H9 (cell line): ENCODE data around the gene PPBP. TPM values are rescaled to one million over a fixed set of nuclear protein-coding genes. Genes with fewer than 3 reads are reported as not detected.

ENCODE experiments used
- DNase-seq: peaks from one replicate; pipeline ENCODE4 v3.0.0-alpha.2; 2017
- H2AFZ ChIP-seq: one replicate; pipeline ENCODE4 v1.6.1; 2013; ENCODE audit warnings: mild to moderate bottlenecking, low read length, control low read depth, moderate library complexity
- H2AK5ac ChIP-seq: 2 replicates; pipeline ENCODE4 v1.6.1; 2013; ENCODE audit warnings: low read length, control low read depth, mixed read lengths; ENCODE audit not compliant: insufficient read length
- H2BK120ac ChIP-seq: one replicate; pipeline ENCODE4 v1.6.1; 2013; ENCODE audit warnings: low read depth, mild to moderate bottlenecking, low read length, control low read depth, inconsistent platforms; ENCODE audit not compliant: poor library complexity, severe bottlenecking
- H2BK12ac ChIP-seq: 2 replicates; pipeline ENCODE4 v1.6.1; 2013; ENCODE audit warnings: low read length, control low read depth, mixed read lengths, low read depth; ENCODE audit not compliant: insufficient read length
- H2BK15ac ChIP-seq: 2 replicates; pipeline ENCODE4 v1.6.1; 2013; ENCODE audit warnings: low read depth, low read length, control low read depth
- H2BK20ac ChIP-seq: one replicate; pipeline ENCODE4 v1.6.1; 2013; ENCODE audit warnings: low read depth, mild to moderate bottlenecking, low read length, control low read depth, inconsistent platforms; ENCODE audit not compliant: poor library complexity, severe bottlenecking
- H2BK5ac ChIP-seq: 2 replicates; pipeline ENCODE4 v1.6.1; 2013; ENCODE audit warnings: low read length, control low read depth, mixed read lengths; ENCODE audit not compliant: insufficient read length
- H3K14ac ChIP-seq: 2 replicates; pipeline ENCODE4 v1.6.1; 2013; ENCODE audit warnings: low read length, control low read depth; ENCODE audit not compliant: insufficient read depth
- H3K18ac ChIP-seq: 2 replicates; pipeline ENCODE4 v1.6.1; 2013; ENCODE audit warnings: low read depth, mild to moderate bottlenecking, mixed read lengths, low read length, control low read depth; ENCODE audit not compliant: insufficient read length
- H3K23ac ChIP-seq: 2 replicates; pipeline ENCODE4 v1.6.1; 2013; ENCODE audit warnings: low read length, control low read depth, mixed read lengths, low read depth; ENCODE audit not compliant: insufficient read length
- H3K23me2 ChIP-seq: 2 replicates; pipeline ENCODE4 v1.6.1; 2013; ENCODE audit warnings: low read depth, mild to moderate bottlenecking, mixed read lengths, low read length, control low read depth; ENCODE audit not compliant: insufficient read length, poor library complexity, severe bottlenecking
- H3K27ac ChIP-seq: 2 replicates; pipeline ENCODE4 v1.5.1; 2013; ENCODE audit warnings: low read length, control low read depth, mixed read lengths, low read depth; ENCODE audit not compliant: insufficient read length
- H3K27me3 ChIP-seq: 2 replicates; pipeline ENCODE4 v1.6.1; 2013; ENCODE audit warnings: low read length, control low read depth, inconsistent platforms; ENCODE audit not compliant: insufficient read depth
- H3K4ac ChIP-seq: 2 replicates; pipeline ENCODE4 v1.6.1; 2013; ENCODE audit warnings: low read depth, mild to moderate bottlenecking, control low read depth, inconsistent platforms, low read length, moderate library complexity
- H3K4me1 ChIP-seq: 2 replicates; pipeline ENCODE4 v1.6.1; 2013; ENCODE audit warnings: low read length, control low read depth, inconsistent platforms; ENCODE audit not compliant: insufficient read depth
- H3K4me2 ChIP-seq: 2 replicates; pipeline ENCODE4 v1.6.1; 2013; ENCODE audit warnings: low read length, control low read depth, mixed read lengths; ENCODE audit not compliant: insufficient read length, insufficient read depth
- H3K56ac ChIP-seq: 2 replicates; pipeline ENCODE4 v1.6.1; 2013; ENCODE audit warnings: low read depth, mild to moderate bottlenecking, mixed read lengths, low read length, control low read depth; ENCODE audit not compliant: insufficient read length
- H3K79me1 ChIP-seq: 2 replicates; pipeline ENCODE4 v1.6.1; 2013; ENCODE audit warnings: low read depth, mild to moderate bottlenecking, moderate library complexity, low read length, control low read depth, inconsistent platforms; ENCODE audit not compliant: insufficient read depth, poor library complexity, severe bottlenecking
- H3K79me2 ChIP-seq: 2 replicates; pipeline ENCODE4 v1.6.1; 2013; ENCODE audit warnings: low read length, control low read depth, inconsistent platforms; ENCODE audit not compliant: insufficient read depth
- H3K9ac ChIP-seq: 2 replicates; pipeline ENCODE4 v1.6.1; 2013; ENCODE audit warnings: low read length, control low read depth, mixed read lengths; ENCODE audit not compliant: insufficient read length; ENCODE audit errors: extremely low read depth
- H3K9me3 ChIP-seq: one replicate; pipeline ENCODE4 v1.6.1; 2013; ENCODE audit warnings: low read depth, low read length, inconsistent platforms; ENCODE audit not compliant: control insufficient read depth
- H3T11ph ChIP-seq: one replicate; pipeline ENCODE4 v1.6.1; 2013; ENCODE audit warnings: mild to moderate bottlenecking, low read length, control low read depth, inconsistent platforms
- H4K20me1 ChIP-seq: one replicate; pipeline ENCODE4 v1.6.1; 2013; ENCODE audit not compliant: control insufficient read depth, insufficient read length, insufficient read depth
- H4K5ac ChIP-seq: 2 replicates; pipeline ENCODE4 v1.6.1; 2013; ENCODE audit warnings: low read depth, mild to moderate bottlenecking, mixed read lengths, low read length, control low read depth; ENCODE audit not compliant: insufficient read length
- H4K8ac ChIP-seq: replicated peaks from 2 replicates; pipeline ENCODE4 v1.6.1; 2013; ENCODE audit warnings: low read length, control low read depth, mixed read lengths, low read depth; ENCODE audit not compliant: insufficient read length
- H4K91ac ChIP-seq: 2 replicates; pipeline ENCODE4 v1.6.1; 2013; ENCODE audit warnings: low read depth, mild to moderate bottlenecking, moderate library complexity, mixed read lengths, low read length, control low read depth; ENCODE audit not compliant: insufficient read length
- H3K27ac Mint-ChIP-seq, 3 experiments: 2 replicates in 2 of 3; 3 replicates in 1 of 3; pipeline ENCODE4 v1.8.0; 2020 to 2021; ENCODE audit warnings: mixed read lengths in 3 of 3, mild to moderate bottlenecking in 1 of 3, moderate library complexity in 1 of 3
- H3K27me3 Mint-ChIP-seq: 2 replicates; pipeline ENCODE4 v1.8.0; 2021; ENCODE audit warnings: low read depth, mild to moderate bottlenecking, moderate library complexity, mixed read lengths
- H3K36me3 Mint-ChIP-seq, 3 experiments: 2 replicates in 2 of 3; 3 replicates in 1 of 3; pipeline ENCODE4 v1.8.0; 2020 to 2021; ENCODE audit warnings: low read depth in 3 of 3, mixed read lengths in 3 of 3; ENCODE audit not compliant: insufficient read depth in 1 of 3
- H3K4me1 Mint-ChIP-seq, 2 experiments: 2 replicates each; pipeline ENCODE4 v1.8.0; 2020; ENCODE audit warnings: mixed read lengths in 2 of 2
- H3K4me3 Mint-ChIP-seq, 2 experiments: 2 replicates in 1 of 2; 3 replicates in 1 of 2; pipeline ENCODE4 v1.8.0; 2020 to 2021; ENCODE audit warnings: mild to moderate bottlenecking in 2 of 2, mixed read lengths in 2 of 2, moderate library complexity in 1 of 2
- H3K9me3 Mint-ChIP-seq, 2 experiments: 2 replicates in 1 of 2; 3 replicates in 1 of 2; pipeline ENCODE4 v1.8.0; 2020; ENCODE audit warnings: mild to moderate bottlenecking in 2 of 2, mixed read lengths in 2 of 2, moderate library complexity in 1 of 2
- WGBS: extraction: QIAGEN DNeasy Blood & Tissue Kit; methylation state at CpG from one replicate; pipeline ENCODE4 v1.1.7; 2013; ENCODE audit warnings: missing lambda C conversion rate, low lambda C conversion rate, mixed read lengths; ENCODE audit not compliant: insufficient read length; ENCODE audit errors: extremely low coverage; 5-methylcytosine and 5-hydroxymethylcytosine counted together
- total RNA-seq: library from RNA; stranded (reverse); gene quantifications from 2 replicates; pipeline ENCODE4 v1.2.1, GENCODE V29; 2021
- TF ChIP-seq, protein P1 (sequence below): fragments of 200-600 bp; sonication (generic); conservative IDR thresholded peaks from 3 replicates; pipeline ENCODE4 v1.8.0; 2021; ENCODE audit warnings: antibody characterized with exemption, mild to moderate bottlenecking

Gene PPBP
- total RNA-seq, 1 experiment from 2014 or later = 0.33 TPM

DNA sequence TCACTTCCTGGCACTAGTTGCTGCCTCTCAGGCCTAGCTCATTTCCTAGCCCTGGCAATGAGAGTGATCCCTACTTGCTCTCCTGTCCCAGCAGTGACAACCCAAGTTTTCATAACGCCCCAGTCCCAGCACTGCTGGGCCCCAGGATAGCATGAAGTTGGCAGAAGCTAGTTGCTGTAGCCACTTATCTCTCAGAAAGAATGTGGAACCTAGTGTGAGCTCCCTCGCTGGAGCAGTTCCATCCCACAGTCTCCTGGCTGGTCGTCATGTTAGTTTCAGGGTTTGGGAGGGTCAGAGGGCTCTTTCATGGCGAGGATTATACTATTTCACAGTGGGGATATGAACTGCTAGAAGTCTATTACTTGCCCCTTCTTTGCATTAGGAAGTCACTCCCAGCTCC is 11.3 kb downstream of the PPBP start:
- Histone ChIP-seq H3K79me1 (no peaks in the 10 kb centered on the region), H3K23me2 (no peaks in the 10 kb centered on the region), H3K9ac (no peak overlapping the region), H3K79me2 (no peaks in the 10 kb centered on the region), H4K8ac (no peak overlapping the region), H4K5ac (no peak overlapping the region), H4K20me1 (no peaks in the 10 kb centered on the region), H2BK15ac (no peak overlapping the region), H3K14ac (no peak overlapping the region), H2BK120ac (no peak overlapping the region), H3K23ac (no peak overlapping the region), H3K4me1 (0 out of 2 replicates have a peak, but pooled peaks cover 3% of the 10 kb centered on the region), H3K27me3 (no peaks in the 10 kb centered on the region), H3K27ac (no peak overlapping the region), H2AK5ac (no peak overlapping the region), H4K91ac (no peak overlapping the region), H3K4ac (no peak overlapping the region), H2BK12ac (no peak overlapping the region), H2BK20ac (no peak overlapping the region), H3K9me3 (no peaks in the 10 kb centered on the region), H3K18ac (no peak overlapping the region), H3T11ph (no peak overlapping the region), H3K4me2 (no peak overlapping the region), H3K56ac (no peak overlapping the region), H2BK5ac (no peak overlapping the region), H2AFZ (no peak overlapping the region)
- Mint-ChIP-seq H3K27ac (no peak overlapping the region), H3K4me3 (no peak overlapping the region), H3K9me3 (peaks cover 9 to 15% of the 10 kb centered on the region in 2 experiments), H3K4me1 (peaks cover 15 to 24% of the 10 kb centered on the region in 2 experiments), H3K27me3 (no peaks in the 10 kb centered on the region), H3K36me3 (peaks cover 5 to 16% (median 12%) of the 10 kb centered on the region in 3 experiments; a peak in 6 of 7 replicates)
- TF ChIP-seq, protein P1, sequence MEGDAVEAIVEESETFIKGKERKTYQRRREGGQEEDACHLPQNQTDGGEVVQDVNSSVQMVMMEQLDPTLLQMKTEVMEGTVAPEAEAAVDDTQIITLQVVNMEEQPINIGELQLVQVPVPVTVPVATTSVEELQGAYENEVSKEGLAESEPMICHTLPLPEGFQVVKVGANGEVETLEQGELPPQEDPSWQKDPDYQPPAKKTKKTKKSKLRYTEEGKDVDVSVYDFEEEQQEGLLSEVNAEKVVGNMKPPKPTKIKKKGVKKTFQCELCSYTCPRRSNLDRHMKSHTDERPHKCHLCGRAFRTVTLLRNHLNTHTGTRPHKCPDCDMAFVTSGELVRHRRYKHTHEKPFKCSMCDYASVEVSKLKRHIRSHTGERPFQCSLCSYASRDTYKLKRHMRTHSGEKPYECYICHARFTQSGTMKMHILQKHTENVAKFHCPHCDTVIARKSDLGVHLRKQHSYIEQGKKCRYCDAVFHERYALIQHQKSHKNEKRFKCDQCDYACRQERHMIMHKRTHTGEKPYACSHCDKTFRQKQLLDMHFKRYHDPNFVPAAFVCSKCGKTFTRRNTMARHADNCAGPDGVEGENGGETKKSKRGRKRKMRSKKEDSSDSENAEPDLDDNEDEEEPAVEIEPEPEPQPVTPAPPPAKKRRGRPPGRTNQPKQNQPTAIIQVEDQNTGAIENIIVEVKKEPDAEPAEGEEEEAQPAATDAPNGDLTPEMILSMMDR = no peak
- no CpG with 5 or more reads among the region's 4 CpGs for WGBS
- no peak for DNase-seq
